ENCODE data around the gene TYW3. TPM values are rescaled to one million over a fixed set of nuclear protein-coding genes. Genes with fewer than 3 reads are reported as not detected.

Gene TYW3
- total RNA-seq, 1 donor = 17.4 TPM

DNA sequence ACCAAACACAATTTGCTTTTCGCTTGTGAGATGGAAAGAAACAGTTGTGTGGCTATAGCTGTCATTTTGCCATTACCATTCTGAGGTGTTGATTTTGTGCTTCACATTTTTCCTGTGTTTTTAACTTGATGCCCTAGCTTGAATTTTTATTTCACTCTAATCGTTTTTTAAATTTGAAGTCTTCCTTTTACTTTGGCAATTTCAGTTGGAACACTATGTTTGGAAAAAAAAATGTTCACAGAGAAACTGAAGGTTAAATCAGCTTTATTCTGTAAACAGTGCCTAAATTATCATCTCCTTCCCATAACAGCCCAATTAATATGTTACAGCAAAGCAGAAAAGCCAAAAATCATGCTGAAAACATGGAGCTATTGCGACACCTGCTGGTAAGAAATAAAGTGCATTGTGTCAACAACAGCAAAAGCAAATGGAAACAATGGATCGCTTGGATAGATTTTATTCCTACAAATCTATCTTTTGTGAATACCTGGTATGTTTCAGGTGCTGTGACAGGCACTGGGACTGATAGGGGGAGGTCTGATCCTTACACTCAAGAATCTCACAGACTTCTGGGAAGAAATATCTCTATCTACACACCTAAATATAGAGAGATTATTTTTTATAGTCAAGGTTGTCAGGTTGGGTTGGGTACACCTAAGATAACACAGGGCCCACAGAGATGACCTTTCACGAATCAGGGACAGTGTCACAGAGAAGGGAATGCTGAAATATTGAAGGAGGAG is 43.2 kb upstream of the TYW3 start:
- Histone ChIP-seq H3K9me3 (ENCODE audit: low read depth, low read length) (no peaks in the 10 kb centered on the region), H3K4me1 (ENCODE audit: insufficient read depth, low read length) (peaks cover 8% of the 10 kb centered on the region), H3K27me3 (ENCODE audit: insufficient read depth, low read length) (no peaks in the 10 kb centered on the region), H3K27ac (ENCODE audit: low read depth, low read length) (no peak overlapping the region), H3K4me3 (ENCODE audit: insufficient read depth, low read length) (no peak overlapping the region), H3K79me2 (ENCODE audit: insufficient read depth, low read length) (no peaks in the 10 kb centered on the region), H4K20me1 (ENCODE audit: insufficient read depth, low read length) (no peaks in the 10 kb centered on the region), H3K36me3 (ENCODE audit: insufficient read depth, low read length) (no peaks in the 10 kb centered on the region), H2AFZ (ENCODE audit: low read length) (peak overlapping the region; percentile 67), H3K4me2 (ENCODE audit: insufficient read depth, low read length) (peak overlapping the region; percentile 58)
- TF ChIP-seq, protein P1, sequence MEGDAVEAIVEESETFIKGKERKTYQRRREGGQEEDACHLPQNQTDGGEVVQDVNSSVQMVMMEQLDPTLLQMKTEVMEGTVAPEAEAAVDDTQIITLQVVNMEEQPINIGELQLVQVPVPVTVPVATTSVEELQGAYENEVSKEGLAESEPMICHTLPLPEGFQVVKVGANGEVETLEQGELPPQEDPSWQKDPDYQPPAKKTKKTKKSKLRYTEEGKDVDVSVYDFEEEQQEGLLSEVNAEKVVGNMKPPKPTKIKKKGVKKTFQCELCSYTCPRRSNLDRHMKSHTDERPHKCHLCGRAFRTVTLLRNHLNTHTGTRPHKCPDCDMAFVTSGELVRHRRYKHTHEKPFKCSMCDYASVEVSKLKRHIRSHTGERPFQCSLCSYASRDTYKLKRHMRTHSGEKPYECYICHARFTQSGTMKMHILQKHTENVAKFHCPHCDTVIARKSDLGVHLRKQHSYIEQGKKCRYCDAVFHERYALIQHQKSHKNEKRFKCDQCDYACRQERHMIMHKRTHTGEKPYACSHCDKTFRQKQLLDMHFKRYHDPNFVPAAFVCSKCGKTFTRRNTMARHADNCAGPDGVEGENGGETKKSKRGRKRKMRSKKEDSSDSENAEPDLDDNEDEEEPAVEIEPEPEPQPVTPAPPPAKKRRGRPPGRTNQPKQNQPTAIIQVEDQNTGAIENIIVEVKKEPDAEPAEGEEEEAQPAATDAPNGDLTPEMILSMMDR (IDR thresholded peaks at IDR 0.05; ENCODE audit: extremely low read depth, low read depth, low read length) = peak; percentile 81
- DNase-seq (ENCODE audit: insufficient read length, low spot score, missing footprints) = no peak

DNA sequence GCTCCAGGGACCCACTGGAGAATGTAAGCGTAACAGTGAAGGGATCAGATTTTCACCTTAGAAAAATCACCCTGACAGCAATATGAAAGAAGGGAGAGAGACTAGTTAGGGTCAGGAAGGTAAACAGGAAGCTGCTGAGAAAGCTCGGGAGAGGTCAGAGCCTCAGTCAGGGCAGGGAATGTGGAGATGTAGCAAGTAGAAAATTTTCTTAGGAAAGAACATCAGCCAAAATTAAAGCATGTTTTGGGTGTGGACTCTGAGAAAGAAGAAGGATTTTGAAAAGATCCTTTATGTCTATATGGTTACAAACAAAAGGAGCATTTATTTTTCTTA is 42.6 kb upstream of the TYW3 start:
- TF ChIP-seq, protein P1 (IDR thresholded peaks at IDR 0.05; ENCODE audit: extremely low read depth, low read depth, low read length) = no peak
- Histone ChIP-seq H3K36me3 (ENCODE audit: insufficient read depth, low read length) (no peaks in the 10 kb centered on the region), H3K4me3 (ENCODE audit: insufficient read depth, low read length) (no peak overlapping the region), H4K20me1 (ENCODE audit: insufficient read depth, low read length) (no peaks in the 10 kb centered on the region), H3K79me2 (ENCODE audit: insufficient read depth, low read length) (no peaks in the 10 kb centered on the region), H3K27ac (ENCODE audit: low read depth, low read length) (no peak overlapping the region), H2AFZ (ENCODE audit: low read length) (peak overlapping the region; percentile 67), H3K27me3 (ENCODE audit: insufficient read depth, low read length) (no peaks in the 10 kb centered on the region), H3K4me2 (ENCODE audit: insufficient read depth, low read length) (no peak overlapping the region), H3K4me1 (ENCODE audit: insufficient read depth, low read length) (peaks cover 8% of the 10 kb centered on the region), H3K9me3 (ENCODE audit: low read depth, low read length) (no peaks in the 10 kb centered on the region)
- no peak for DNase-seq (ENCODE audit: insufficient read length, low spot score, missing footprints)

DNA sequence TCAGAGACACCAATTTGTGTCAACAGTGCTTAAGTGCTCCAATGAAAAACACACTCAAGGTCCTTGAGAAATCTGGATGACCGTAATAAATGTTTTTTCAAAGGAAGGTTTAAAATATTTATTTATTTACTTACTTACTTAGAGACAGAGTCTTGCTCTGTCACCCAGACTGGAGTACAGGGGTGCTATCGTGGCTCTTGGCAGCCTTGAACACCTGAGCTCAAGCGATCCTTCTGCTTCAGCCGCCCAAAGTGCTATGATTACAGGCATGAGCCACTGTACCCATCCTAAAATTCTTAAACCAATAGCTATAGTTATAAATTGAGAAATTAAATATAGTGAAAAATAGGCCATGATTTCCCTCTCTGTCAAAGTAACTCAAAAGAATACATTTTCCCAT is 42.0 kb upstream of the TYW3 start:
- no peaks in the 10 kb centered on the region for H3K36me3 ChIP-seq (ENCODE audit: insufficient read depth, low read length)
- H4K20me1 ChIP-seq (ENCODE audit: insufficient read depth, low read length) = no peaks in the 10 kb centered on the region
- DNase-seq (ENCODE audit: insufficient read length, low spot score, missing footprints) = no peak
- H3K79me2 ChIP-seq (ENCODE audit: insufficient read depth, low read length) = no peaks in the 10 kb centered on the region
- H3K9me3 ChIP-seq (ENCODE audit: low read depth, low read length) = no peaks in the 10 kb centered on the region
- no peak overlapping the region for H3K4me2 ChIP-seq (ENCODE audit: insufficient read depth, low read length)
- TF ChIP-seq, protein P1 (IDR thresholded peaks at IDR 0.05; ENCODE audit: extremely low read depth, low read depth, low read length) = no peak
- H3K4me3 ChIP-seq (ENCODE audit: insufficient read depth, low read length) = no peak overlapping the region
- H2AFZ ChIP-seq (ENCODE audit: low read length) = no peak overlapping the region
- no peaks in the 10 kb centered on the region for H3K27me3 ChIP-seq (ENCODE audit: insufficient read depth, low read length)
- no peak overlapping the region for H3K27ac ChIP-seq (ENCODE audit: low read depth, low read length)
- H3K4me1 ChIP-seq (ENCODE audit: insufficient read depth, low read length) = peaks cover 8% of the 10 kb centered on the region

DNA sequence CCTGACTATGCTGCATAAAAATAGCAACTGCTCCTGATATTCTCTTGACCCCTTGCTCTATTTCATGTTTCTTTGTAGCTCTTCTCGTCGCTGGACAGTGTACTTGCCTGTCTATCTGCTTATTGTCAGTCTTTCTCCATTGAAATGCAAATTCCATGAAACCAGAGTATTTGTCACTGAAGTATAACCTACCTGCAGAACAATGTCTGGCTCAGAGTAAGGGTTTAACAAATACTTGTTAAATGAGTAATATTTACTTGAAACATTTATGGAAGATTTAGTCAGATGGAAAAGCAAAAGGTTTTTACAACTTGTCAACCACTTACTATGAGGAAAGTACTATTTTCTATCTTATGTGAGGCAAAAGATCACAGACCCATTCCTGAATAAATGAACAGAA is 39.5 kb upstream of the TYW3 start:
- Histone ChIP-seq H2AFZ (ENCODE audit: low read length) (no peak overlapping the region), H3K27me3 (ENCODE audit: insufficient read depth, low read length) (no peaks in the 10 kb centered on the region), H3K79me2 (ENCODE audit: insufficient read depth, low read length) (no peaks in the 10 kb centered on the region), H3K27ac (ENCODE audit: low read depth, low read length) (no peak overlapping the region), H3K9me3 (ENCODE audit: low read depth, low read length) (no peaks in the 10 kb centered on the region), H3K36me3 (ENCODE audit: insufficient read depth, low read length) (no peaks in the 10 kb centered on the region), H4K20me1 (ENCODE audit: insufficient read depth, low read length) (no peaks in the 10 kb centered on the region), H3K4me1 (ENCODE audit: insufficient read depth, low read length) (peaks cover 8% of the 10 kb centered on the region), H3K4me2 (ENCODE audit: insufficient read depth, low read length) (no peak overlapping the region), H3K4me3 (ENCODE audit: insufficient read depth, low read length) (no peak overlapping the region)
- TF ChIP-seq, protein P1 (IDR thresholded peaks at IDR 0.05; ENCODE audit: extremely low read depth, low read depth, low read length) = no peak
- DNase-seq (ENCODE audit: insufficient read length, low spot score, missing footprints) = no peak
